Fibroblast of skin of left biceps (primary cell): ENCODE data around the gene ETV6.
"Not testable (repeated sequence)": the region's sequence is repeated elsewhere in the genome, so short reads cannot be mapped to it uniquely, and the experiment has no call there.

Experiments
- DNase-seq, 2 experiments: peaks; one replicate each; pipeline ENCODE4 v3.0.0-alpha.2; 2013; ENCODE audit warnings: low read depth in 2 of 2

ETV6 gene

DNA sequence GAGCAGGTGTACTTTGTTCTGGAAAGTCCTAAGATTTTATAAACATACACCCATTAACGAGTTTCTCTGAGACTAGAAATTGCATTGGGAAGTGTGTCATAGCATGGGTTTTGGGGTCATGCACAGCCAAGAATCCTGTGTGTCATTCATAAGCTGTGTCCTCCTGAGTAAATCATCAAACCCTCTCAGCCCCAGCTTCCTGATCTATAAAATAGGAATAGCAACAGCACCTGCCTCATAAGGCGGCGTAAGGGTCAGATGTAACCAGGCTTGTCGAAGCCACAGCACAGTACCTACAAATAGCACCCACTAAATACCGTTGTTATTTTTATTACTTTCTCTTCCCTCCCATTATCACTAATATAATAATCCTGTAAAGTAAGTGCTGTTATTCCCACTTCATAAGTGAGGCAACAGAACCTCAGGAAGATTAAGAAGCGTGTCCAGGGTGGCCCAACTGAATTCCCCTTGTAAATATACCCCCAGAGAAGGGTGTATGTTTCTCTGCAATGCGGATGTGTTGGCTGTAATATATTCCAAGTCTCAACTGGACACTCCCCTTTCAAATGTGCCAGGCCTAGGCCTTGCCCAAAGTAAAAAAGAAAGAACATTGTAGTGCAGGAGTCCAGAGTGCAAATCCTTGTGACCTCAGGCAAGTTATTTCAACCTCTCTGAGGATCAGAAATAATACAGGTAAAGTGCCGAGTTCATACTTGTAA lies 233.0 kb downstream of the ETV6 start:
- no peak for DNase-seq

- DNase-seq = no peak
Measured at GRCh38 chr12:11884116-11884515, 234.6 kb downstream of the ETV6 start.

DNA sequence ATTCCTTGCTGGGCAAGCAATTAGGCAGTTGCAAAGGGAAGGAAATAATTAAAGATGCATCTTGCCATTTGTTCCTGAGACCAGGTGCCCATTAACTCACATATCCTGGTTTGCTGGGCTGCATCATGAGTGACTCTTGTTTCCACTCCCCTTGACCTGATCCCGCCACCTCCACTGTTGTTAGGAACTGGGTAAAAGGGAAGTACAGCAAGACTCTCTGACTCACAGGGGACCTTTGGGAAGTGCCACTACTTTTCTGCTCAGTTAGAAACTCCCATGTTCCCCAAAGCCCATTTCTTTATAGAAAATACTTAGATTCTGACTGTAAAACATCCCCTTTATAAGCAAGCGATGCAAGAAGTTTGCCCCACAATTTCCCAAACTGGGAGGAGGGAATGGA lies 235.2 kb downstream of the ETV6 start:
- no peak for DNase-seq

DNA sequence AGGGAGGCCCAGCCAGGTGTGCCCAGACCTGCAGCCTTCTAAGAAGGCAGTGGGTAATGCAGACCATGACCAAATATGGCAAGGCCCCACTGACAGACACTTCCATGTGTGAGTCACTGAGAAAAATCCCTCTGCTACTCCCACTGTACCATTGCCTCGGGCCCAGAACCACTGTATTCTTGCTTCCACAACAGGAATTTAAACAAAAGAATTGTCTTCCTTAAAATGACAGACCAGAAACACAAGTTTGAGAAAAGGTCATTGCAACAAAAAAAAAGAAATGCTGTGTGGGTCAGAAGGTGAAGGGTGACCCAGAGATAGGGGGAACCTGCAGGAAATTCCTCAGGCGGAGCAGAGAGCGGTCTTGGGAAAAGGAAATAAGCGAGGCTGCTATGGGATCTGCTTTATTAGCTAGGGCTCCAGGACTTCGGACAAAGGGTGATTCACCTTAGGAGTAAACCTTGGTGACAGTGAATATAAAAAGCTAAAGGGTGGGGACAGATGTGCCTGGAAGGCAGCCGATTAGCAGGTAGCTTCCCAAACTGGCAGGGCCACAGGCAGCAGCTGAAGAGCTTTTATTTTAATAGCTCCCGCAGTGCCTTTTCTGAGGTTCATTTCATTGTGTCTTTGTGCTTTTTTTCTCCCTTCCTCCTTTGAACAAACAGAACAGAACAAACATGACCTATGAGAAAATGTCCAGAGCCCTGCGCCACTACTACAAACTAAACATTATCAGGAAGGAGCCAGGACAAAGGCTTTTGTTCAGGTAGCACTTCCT lies 236.0 kb downstream of the ETV6 start:
- DNase-seq = no peak

DNA sequence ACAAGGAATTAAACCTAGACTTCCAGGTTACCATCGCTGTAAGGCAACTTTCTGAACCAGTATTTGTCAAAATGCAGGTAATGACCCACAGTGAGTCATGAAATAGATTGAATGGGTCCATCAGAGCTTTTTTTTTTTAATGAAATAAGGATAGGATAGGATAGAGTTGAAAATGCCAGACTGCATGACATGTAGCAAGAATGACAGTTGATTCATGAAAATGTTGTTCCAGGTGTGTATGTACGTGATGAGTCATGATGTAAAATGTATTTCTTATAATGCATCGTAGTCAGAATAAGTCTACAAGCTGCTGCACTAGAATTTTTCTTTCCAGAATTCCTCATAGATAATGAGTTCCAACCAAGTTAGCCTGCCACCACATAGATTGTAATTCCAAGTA lies 236.9 kb downstream of the ETV6 start:
- DNase-seq = no peak

- no peak for DNase-seq
Measured at GRCh38 chr12:11888029-11888428, 238.6 kb downstream of the ETV6 start.

DNA sequence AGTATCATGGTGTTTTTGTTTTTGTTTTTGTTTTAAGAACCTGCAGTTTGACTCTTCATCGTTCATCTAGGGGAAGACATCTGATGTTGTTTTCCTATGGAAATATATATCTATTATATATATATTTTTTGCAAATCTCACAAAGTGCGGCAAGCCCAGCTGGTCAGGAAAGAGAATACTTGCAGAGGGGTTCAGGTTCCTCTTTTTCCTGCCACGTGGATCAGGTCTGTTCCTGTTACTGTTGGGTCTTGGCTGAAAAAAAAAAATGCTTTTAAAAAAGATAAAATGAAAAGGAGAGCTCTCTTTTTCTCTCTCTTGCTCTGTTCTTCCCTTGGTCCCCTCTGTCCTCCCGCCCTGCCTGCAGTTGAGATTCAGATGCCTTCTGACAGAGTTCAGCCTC lies 241.9 kb downstream of the ETV6 start:
- no peak for DNase-seq

DNA sequence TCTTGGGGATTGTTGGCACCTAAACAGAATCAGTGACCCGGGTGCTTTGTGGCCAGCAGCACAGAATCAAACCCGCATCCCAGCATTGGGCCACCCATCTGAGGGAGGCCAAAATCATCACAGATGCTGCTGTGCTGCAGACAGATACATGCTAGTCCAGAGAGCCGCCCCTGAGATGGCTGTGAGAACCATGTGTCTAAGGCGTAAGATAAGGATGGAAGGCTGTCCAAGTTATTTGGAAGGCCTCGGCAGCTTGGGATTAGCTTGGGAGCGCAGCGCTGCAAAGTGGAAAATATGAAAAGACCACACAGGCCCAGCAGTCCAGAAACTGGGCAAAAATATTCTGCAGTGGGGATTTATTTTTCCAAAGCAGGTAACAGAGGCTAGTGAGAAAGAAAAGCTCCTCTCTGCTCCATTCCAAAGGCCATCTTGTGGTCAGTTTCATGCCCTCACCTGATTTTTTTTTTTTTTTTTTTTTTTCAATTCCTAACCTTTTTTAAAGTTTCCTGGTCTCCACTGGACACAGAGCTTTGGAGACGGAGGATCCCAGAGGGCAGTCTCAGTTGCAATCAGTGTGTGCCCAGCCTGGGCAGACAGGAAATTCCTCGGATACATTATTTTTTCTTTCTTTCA lies 242.4 kb downstream of the ETV6 start:
- no peak for DNase-seq

GRCh38 chr12:11893998-11894397 lies 244.5 kb downstream of the ETV6 start:
- DNase-seq = no peak

- no peak for DNase-seq
Measured at GRCh38 chr12:11894890-11895289, 245.4 kb downstream of the ETV6 start.

DNA sequence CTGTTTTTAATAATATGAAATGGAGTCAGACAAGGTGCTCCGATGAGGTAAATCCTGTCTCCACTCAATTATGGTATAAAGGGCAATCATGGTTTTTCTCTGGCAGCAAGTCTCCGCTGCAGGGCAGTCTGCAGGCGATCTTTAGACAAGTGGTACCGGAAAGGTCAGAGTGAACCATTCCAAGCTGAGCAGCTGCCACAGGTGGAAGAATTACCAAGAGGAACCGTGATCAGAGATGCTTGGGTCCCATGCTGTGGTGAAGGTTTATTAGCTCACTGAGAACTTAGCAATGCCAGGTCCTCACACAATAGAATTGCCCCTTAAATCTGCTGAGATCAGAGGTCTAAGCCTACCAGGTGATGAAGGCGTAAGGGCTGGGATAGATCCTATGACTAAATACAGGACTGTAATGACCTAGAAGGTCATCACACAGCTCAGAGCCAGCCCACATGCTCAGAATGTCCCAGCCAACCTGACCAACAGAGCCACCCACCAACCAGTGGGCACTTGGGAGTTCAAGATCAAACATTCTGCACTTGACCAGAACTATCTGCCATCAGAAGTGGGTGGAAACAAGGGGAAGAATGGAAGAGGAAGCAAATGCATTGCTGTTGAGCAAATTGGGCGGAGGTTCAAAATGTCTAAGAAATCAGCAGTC lies 246.1 kb downstream of the ETV6 start:
- no peak for DNase-seq

DNA sequence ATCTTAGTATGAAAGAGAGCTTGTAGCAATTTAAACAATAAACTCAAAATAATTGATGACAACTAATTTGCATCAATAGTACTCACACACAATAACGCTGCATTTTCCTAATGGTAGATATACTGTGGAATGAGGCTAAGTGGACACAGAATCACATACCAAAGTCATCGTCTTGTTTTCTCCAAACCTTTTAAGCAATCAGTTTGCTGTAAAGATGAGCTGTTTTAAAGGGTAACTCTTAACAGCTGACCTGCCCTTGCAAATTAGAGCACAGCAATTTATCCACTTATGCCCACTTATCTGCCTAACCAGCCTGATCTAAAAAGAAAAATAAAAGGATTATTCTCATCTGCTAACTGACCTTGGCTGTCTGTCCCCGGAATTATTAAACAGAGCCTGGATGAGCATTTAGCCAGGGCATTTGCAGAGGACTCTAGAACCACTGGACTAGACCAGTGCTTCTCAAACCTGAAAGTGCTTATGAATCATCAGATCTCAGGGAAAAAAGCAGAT lies 247.0 kb downstream of the ETV6 start:
- no peak for DNase-seq

DNA sequence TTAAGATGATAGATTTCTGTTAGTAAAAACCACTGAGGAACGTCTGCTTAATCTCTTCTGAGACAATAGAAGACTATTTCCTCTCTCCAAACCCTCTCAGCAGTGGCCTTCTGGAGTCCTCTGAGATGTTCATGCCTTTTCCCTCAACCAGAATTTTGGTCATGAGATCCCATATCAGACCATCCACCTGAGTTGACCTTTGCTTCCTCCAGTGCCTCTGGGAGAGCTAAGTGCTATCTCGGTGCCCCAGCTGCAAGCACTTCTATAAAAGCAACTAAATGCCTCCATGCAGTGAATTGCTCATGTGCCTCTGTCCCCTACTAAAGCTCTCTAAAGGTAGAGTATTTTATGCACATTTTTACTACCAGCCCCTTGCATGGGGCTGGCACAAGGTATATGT lies 248.4 kb downstream of the ETV6 start:
- no peak for DNase-seq

DNA sequence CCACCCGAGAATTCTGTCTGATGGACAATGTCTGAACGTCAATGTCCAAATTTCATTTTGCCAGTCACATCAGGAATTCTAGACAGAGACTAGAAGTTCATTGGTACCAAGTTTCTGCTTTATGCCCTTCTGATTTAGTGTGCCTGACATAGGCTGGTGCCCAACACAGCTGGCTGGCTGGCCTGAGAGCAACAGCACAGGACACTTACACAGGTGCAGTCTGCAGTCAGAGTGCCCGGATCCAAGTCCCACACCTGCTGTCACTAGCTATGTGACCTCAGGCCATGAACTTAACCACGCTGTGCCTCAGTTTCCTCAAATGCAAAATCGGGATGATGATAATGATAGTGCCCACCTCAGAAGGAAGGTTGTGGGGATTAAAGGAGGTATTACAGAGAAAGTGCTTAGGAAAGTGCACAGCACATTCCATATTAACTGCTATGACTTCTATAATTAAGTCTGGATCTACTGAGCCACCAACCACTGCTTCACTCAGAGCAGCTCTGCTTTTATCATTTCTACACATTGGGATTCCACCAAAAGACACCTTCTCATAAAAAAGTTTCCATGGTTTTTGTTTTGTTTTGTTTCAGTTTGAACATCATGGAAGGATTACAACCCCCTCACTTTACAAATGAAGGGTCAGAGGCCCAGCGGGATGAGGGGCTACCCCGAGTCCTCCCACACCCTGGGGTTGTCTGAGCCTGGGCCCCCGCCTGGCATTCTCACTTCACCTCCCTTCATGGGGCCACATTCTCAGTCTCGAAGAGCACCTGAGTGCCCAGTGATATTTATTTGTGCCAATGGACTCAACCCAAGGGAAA lies 252.4 kb downstream of the ETV6 start:
- no peak for DNase-seq

DNA sequence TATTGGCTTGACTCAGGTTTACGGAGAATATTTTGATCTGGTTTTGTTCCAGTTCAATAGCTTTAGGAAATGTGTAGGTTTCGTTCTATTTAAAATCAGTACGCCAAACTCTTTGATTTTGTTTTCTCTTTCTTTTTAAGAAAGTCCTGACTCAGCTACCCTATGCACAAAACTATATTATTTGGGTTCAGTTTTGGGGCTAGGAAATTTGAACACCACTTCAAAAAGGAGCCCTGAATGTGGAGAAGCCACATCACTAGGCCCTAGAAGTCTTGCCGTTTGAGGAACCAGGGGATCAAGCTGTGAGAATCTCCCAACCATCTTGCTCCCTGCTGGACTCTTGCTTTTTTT lies 253.0 kb downstream of the ETV6 start:
- no peak for DNase-seq

DNA sequence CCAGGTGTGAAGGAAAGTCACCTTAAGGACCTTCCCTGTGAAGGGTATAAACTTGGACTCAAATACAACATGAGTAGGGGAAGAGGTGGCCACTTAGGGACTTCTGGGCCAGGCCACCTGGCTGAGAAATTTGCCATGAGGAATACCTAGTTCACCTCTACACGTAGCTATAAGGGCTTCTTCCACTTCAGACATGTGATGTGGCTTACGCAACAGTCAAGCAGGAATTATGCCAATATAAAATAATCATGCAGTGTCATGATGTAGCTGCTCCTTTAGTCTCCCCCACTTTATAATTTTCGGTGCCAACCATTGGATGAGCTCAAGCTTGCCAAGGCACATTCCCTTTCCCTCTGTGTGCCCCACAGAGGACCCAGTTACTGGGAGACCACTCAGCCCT lies 254.7 kb downstream of the ETV6 start:
- no peak for DNase-seq

DNA sequence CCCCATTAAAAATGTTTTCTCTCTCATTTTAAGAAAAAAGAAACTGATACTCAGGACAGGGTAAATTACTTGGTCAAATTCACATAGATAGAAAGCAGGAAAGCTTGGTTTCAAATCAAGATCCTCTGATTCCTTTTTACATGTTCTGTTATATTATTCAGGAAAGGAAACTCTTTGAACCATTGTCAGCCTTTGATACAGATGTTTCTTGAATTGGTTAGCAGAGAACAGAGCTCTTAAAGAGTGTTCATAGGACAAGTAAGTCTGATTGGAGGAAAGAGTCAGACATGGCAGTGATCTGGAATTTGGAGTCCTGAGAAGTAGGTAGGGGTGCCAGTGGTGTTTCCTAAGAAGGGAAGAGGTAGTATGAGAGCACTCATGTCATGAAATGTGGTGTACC lies 256.1 kb downstream of the ETV6 start:
- DNase-seq = no peak

DNA sequence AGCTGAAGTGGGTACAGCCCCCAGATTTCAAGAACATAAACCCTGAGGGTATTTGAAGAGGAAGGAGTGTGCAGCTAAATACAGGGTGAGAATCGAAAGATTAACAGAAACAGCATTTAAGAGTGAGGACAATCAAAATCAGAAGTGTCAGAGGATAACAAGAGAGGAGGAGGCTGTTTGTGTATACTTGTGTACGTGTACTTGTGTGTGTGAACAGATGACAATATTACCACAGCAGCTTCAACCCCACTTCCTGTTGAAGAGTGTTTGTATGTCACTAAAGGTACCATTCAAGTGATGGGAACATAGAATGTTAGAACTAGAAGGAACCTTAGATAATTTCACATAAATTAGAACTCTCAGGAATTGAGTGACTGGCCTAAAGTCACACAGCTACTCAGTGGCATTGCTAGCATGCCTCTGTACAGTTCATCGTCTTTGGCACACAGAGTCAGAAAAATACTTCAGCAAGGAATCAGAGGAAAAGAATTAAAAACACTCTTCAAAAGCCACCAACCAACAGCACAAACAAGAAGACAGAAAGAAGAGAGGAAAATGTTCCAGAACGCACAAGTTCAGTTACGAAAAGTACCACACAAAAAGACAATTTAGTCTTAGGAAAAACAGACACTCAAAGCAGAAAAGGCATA lies 256.9 kb downstream of the ETV6 start:
- peak; percentile 17 to 23 for DNase-seq

- no peak for DNase-seq
Measured at GRCh38 chr12:11907625-11908024, 258.2 kb downstream of the ETV6 start.

DNA sequence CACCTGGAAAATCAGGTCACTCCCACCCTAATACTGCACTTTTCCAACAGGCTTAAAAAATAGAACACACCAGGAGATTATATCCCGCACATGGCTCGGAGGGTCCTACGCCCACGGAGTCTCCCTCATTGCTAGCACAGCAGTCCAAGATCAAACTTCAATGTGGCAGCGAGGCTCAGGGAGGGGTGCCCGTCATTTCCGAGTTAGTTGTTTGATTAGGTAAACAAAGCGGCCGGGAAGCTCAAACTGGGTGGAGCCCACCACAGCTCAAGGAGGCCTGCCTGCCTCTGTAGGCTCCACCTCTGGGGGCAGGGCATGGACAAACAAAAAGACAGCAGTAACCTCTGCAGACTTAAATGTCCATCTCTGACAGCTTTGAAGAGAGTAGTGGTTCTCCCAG lies 259.9 kb downstream of the ETV6 start:
- not testable (repeated sequence) for DNase-seq

DNA sequence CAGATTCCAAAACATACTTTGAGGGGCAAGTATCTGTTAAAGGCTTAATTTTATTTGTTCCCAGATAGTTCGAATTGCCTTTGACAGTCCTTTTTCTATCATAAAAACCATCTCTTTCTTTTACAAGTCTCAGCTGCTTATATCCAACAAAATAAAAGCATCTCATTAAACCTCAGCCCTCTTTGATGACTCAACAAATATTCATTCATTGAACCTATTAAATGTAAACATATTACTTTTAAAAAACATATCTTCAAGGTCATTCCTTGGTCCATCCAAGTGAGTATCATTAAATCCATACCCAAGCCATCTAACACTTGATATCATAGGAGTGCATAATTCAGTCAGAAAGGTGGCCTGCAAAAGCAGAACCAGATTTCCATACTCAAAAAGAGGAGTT lies 266.6 kb downstream of the ETV6 start:
- DNase-seq = no peak
